Smooth muscle cell (in vitro differentiated cells): Measurements from ENCODE around the gene RASL11A. TPM values are rescaled to one million over a fixed set of nuclear protein-coding genes. Genes with fewer than 3 reads are reported as not detected.

Experiments
- DNase-seq: peaks from one replicate; lab custom pipeline; 2025; ENCODE audit not compliant: unreplicated experiment; lab: John Stamatoyannopoulos, UW
- H2AFZ ChIP-seq: fragments of 200-600 bp; sonication (generic); 2 replicates; pipeline ENCODE4 v1.6.0; 2016; ENCODE audit warnings: antibody characterized with exemption, low read depth, mild to moderate bottlenecking
- H3F3A ChIP-seq: fragments of 200-600 bp; sonication (generic); 2 replicates; pipeline ENCODE4 v1.6.0; 2017; ENCODE audit warnings: antibody characterized with exemption, low read depth
- H3K27ac ChIP-seq: fragments of 200-600 bp; sonication (generic); 2 replicates; pipeline ENCODE4 v1.5.1; 2016; ENCODE audit warnings: low read depth, mild to moderate bottlenecking
- H3K27me3 ChIP-seq: fragments of 200-600 bp; sonication (generic); 2 replicates; pipeline ENCODE4 v1.6.1; 2016; ENCODE audit warnings: low read depth, mild to moderate bottlenecking
- H3K36me3 ChIP-seq: fragments of 200-600 bp; sonication (generic); 2 replicates; pipeline ENCODE4 v1.5.1; 2016; ENCODE audit warnings: low read depth
- H3K4me1 ChIP-seq: fragments of 200-600 bp; sonication (generic); 2 replicates; pipeline ENCODE4 v1.5.1; 2016; ENCODE audit warnings: low read depth
- H3K4me2 ChIP-seq: fragments of 200-600 bp; sonication (generic); 2 replicates; pipeline ENCODE4 v1.6.0; 2016; ENCODE audit warnings: mild to moderate bottlenecking
- H3K4me3 ChIP-seq: fragments of 200-600 bp; sonication (generic); 2 replicates; pipeline ENCODE4 v1.5.1; 2016; ENCODE audit warnings: mild to moderate bottlenecking
- H3K79me2 ChIP-seq: fragments of 200-600 bp; sonication (generic); 2 replicates; pipeline ENCODE4 v1.6.0; 2016; ENCODE audit warnings: low read depth, mild to moderate bottlenecking
- H3K9ac ChIP-seq: fragments of 200-600 bp; sonication (generic); 2 replicates; pipeline ENCODE4 v1.6.0; 2016; ENCODE audit warnings: low read depth
- H3K9me3 ChIP-seq: fragments of 200-600 bp; sonication (generic); replicated peaks from 2 replicates; pipeline ENCODE4 v1.5.1; 2016; ENCODE audit warnings: low read depth
- H4K20me1 ChIP-seq: fragments of 200-600 bp; sonication (generic); 2 replicates; pipeline ENCODE4 v1.6.0; 2016; ENCODE audit warnings: low read depth
- CTCF ChIP-seq: fragments of 200-600 bp; sonication (generic); IDR thresholded peaks from 2 replicates; pipeline ENCODE4 v1.5.1; 2017; ENCODE audit warnings: borderline replicate concordance, mild to moderate bottlenecking, antibody characterized with exemption; ENCODE audit not compliant: insufficient read depth, poor library complexity, severe bottlenecking
- whole genome bisulfite sequencing: methylation state at CpG from one replicate; pipeline ENCODE4 v1.1.7; 2016; ENCODE audit warnings: low lambda C conversion rate; 5-methylcytosine and 5-hydroxymethylcytosine counted together
- polyA plus RNA-seq: library from polyadenylated mRNA; unstranded; fragments of >200 nt; fragmentation: Nextera tagmentation; extraction: Ambion mirVana; gene quantifications from 2 replicates; pipeline ENCODE4 v1.2.1, GENCODE V29; 2016
- total RNA-seq: library from RNA; depleted of rRNA; stranded (reverse); fragments of >200 nt; gene quantifications from 2 replicates; pipeline ENCODE4 v1.2.3, GENCODE V29; 2014

RASL11A gene
- total and polyA plus RNA-seq, 2 experiments from 2014 or later: 0.30 to 1.9 TPM

GRCh38 chr13:27306364-27306763 is 35.7 kb downstream of the RASL11A start:
- Histone ChIP-seq H3K36me3 (no peaks in the 10 kb centered on the region), H3K27ac (no peak overlapping the region), H3K4me3 (no peak overlapping the region), H3K27me3 (no peaks in the 10 kb centered on the region), H3K9ac (no peak overlapping the region), H2AFZ (no peak overlapping the region), H4K20me1 (no peaks in the 10 kb centered on the region), H3F3A (peaks cover 4% of the 10 kb centered on the region), H3K79me2 (no peaks in the 10 kb centered on the region), H3K9me3 (no peaks in the 10 kb centered on the region), H3K4me2 (no peak overlapping the region), H3K4me1 (no peaks in the 10 kb centered on the region)
- no peak for TF ChIP-seq CTCF
- DNase-seq: no peak
- 79% methylated on average over 5 of the region's 5 CpGs for WGBS

GRCh38 chr13:27308941-27309340 is 38.3 kb downstream of the RASL11A start:
- 86% methylated on average over 19 of the region's 19 CpGs for WGBS

GRCh38 chr13:27309401-27309958 is 38.9 kb downstream of the RASL11A start:
- no peak overlapping the region for H3K4me3 ChIP-seq
- no peaks in the 10 kb centered on the region for H3K79me2 ChIP-seq
- H3F3A ChIP-seq: peaks cover 4% of the 10 kb centered on the region
- H3K27ac ChIP-seq: no peak overlapping the region
- H3K4me1 ChIP-seq: no peaks in the 10 kb centered on the region
- H3K9me3 ChIP-seq: no peaks in the 10 kb centered on the region
- H3K27me3 ChIP-seq: peaks cover 2% of the 10 kb centered on the region
- no peak overlapping the region for H3K9ac ChIP-seq
- H2AFZ ChIP-seq: no peak overlapping the region
- no peak for TF ChIP-seq CTCF
- no peak overlapping the region for H3K4me2 ChIP-seq
- H3K36me3 ChIP-seq: no peaks in the 10 kb centered on the region
- WGBS: 75% methylated on average over 7 of the region's 7 CpGs
- no peak for DNase-seq
- no peaks in the 10 kb centered on the region for H4K20me1 ChIP-seq

More at GRCh38 chr13:27308941-27309340, 38.3 kb downstream of the RASL11A start:
- Histone ChIP-seq H3K4me3 (no peak overlapping the region), H3K9me3 (no peaks in the 10 kb centered on the region), H3K36me3 (no peaks in the 10 kb centered on the region), H3K79me2 (no peaks in the 10 kb centered on the region), H2AFZ (no peak overlapping the region), H4K20me1 (no peaks in the 10 kb centered on the region), H3K4me1 (no peaks in the 10 kb centered on the region), H3K9ac (no peak overlapping the region), H3K4me2 (no peak overlapping the region), H3F3A (peaks cover 4% of the 10 kb centered on the region), H3K27ac (no peak overlapping the region), H3K27me3 (no peaks in the 10 kb centered on the region)
- no peak for DNase-seq
- TF ChIP-seq CTCF: no peak

- H3K4me1 ChIP-seq: no peaks in the 10 kb centered on the region
- H3F3A ChIP-seq: peaks cover 4% of the 10 kb centered on the region
- H2AFZ ChIP-seq: no peak overlapping the region
- no peak overlapping the region for H3K9ac ChIP-seq
- no peaks in the 10 kb centered on the region for H4K20me1 ChIP-seq
- no peaks in the 10 kb centered on the region for H3K79me2 ChIP-seq
- no peaks in the 10 kb centered on the region for H3K9me3 ChIP-seq
- H3K4me2 ChIP-seq: no peak overlapping the region
- no peak for DNase-seq
- H3K36me3 ChIP-seq: no peaks in the 10 kb centered on the region
- peaks cover 5% of the 10 kb centered on the region for H3K27me3 ChIP-seq
- 69% methylated on average over 9 of the region's 9 CpGs for WGBS
- H3K4me3 ChIP-seq: no peak overlapping the region
- H3K27ac ChIP-seq: no peak overlapping the region
- no peak for TF ChIP-seq CTCF
These were observed 39.5 kb downstream of the RASL11A start for GRCh38 chr13:27309967-27310598.
